HepG2 (cell line): ENCODE data around the gene TMC4. TPM values are rescaled to one million over a fixed set of nuclear protein-coding genes. Genes with fewer than 3 reads are reported as not detected.

ENCODE experiments used
- MAFG ChIP-seq: sonication (generic); formaldehyde crosslinking; IDR thresholded peaks from 2 replicates; pipeline ENCODE4 v1.5.1; 2020; ENCODE audit warnings: mild to moderate bottlenecking, missing genetic modification reagents
- PAXIP1 ChIP-seq: sonication (generic); formaldehyde crosslinking; conservative IDR thresholded peaks from 2 replicates; pipeline ENCODE4 v1.4.0; 2020; ENCODE audit warnings: mild to moderate bottlenecking, missing genetic modification reagents, moderate library complexity
- REL ChIP-seq: sonication (generic); formaldehyde crosslinking; conservative IDR thresholded peaks from 2 replicates; pipeline ENCODE4 v1.8.0; 2022; ENCODE audit warnings: mild to moderate bottlenecking, missing genetic modification reagents, moderate library complexity
- RXRA ChIP-seq: sonication (generic); formaldehyde crosslinking; IDR thresholded peaks from 2 replicates; pipeline ENCODE4 v1.5.1; 2020; ENCODE audit warnings: missing genetic modification reagents
- SPEN ChIP-seq: sonication (generic); formaldehyde crosslinking; IDR thresholded peaks from 2 replicates; pipeline ENCODE4 v1.5.1; 2020; ENCODE audit warnings: low read depth, mild to moderate bottlenecking, missing genetic modification reagents
- SRSF1 ChIP-seq: fragments of 200-400 bp; formaldehyde crosslinking; optimal IDR thresholded peaks from 2 replicates; pipeline ENCODE3; 2017; ENCODE audit warnings: mild to moderate bottlenecking, low read depth, low read length, moderate library complexity
- THAP11 ChIP-seq: IDR thresholded peaks from 2 replicates; pipeline ENCODE4 v1.6.1; 2016; ENCODE audit warnings: missing biosample characterization, missing genetic modification reagents
- THAP7 ChIP-seq: sonication (generic); formaldehyde crosslinking; IDR thresholded peaks from 2 replicates; pipeline ENCODE4 v1.8.1; 2023; ENCODE audit warnings: mild to moderate bottlenecking, missing genetic modification reagents
- TSC22D2 ChIP-seq: sonication (generic); formaldehyde crosslinking; IDR thresholded peaks from 2 replicates; pipeline ENCODE4 v1.5.1; 2020; ENCODE audit warnings: missing genetic modification reagents, mild to moderate bottlenecking, borderline replicate concordance
- XRCC5 ChIP-seq: fragments of 200-400 bp; formaldehyde crosslinking; optimal IDR thresholded peaks from 2 replicates; pipeline ENCODE3; 2017; ENCODE audit warnings: mild to moderate bottlenecking, low read length
- ZFX ChIP-seq: sonication (generic); formaldehyde crosslinking; IDR thresholded peaks from 2 replicates; pipeline ENCODE4 v1.4.0; 2020; ENCODE audit warnings: mild to moderate bottlenecking, low read depth, missing genetic modification reagents, moderate library complexity
- ZNF143 ChIP-seq: sonication (generic); formaldehyde crosslinking; IDR thresholded peaks from 2 replicates; pipeline ENCODE4 v1.4.0; 2020; ENCODE audit warnings: missing genetic modification reagents
- ZNF263 ChIP-seq: sonication (generic); formaldehyde crosslinking; IDR thresholded peaks from 2 replicates; pipeline ENCODE4 v1.4.0; 2020; ENCODE audit warnings: missing genetic modification reagents
- ZNF350 ChIP-seq: sonication (generic); formaldehyde crosslinking; IDR thresholded peaks from 2 replicates; pipeline ENCODE4 v1.4.0; 2020; ENCODE audit warnings: mild to moderate bottlenecking, low read depth, missing genetic modification reagents, borderline replicate concordance
- ZNF510 ChIP-seq: sonication (generic); formaldehyde crosslinking; IDR thresholded peaks from 2 replicates; pipeline ENCODE4 v1.4.0; 2020; ENCODE audit warnings: low read depth, mild to moderate bottlenecking, missing genetic modification reagents
- ZNF564 ChIP-seq: sonication (generic); formaldehyde crosslinking; IDR thresholded peaks from 2 replicates; pipeline ENCODE4 v1.8.1; 2023; ENCODE audit warnings: mild to moderate bottlenecking, missing genetic modification reagents
- ZNF605 ChIP-seq: sonication (generic); formaldehyde crosslinking; IDR thresholded peaks from 2 replicates; pipeline ENCODE4 v1.8.0; 2022; ENCODE audit warnings: mild to moderate bottlenecking, missing genetic modification reagents
- ZNF878 ChIP-seq: sonication (generic); formaldehyde crosslinking; IDR thresholded peaks from 2 replicates; pipeline ENCODE4 v1.8.1; 2023; ENCODE audit warnings: mild to moderate bottlenecking, missing genetic modification reagents, moderate library complexity
- ZSCAN20 ChIP-seq: sonication (generic); formaldehyde crosslinking; IDR thresholded peaks from 2 replicates; pipeline ENCODE4 v1.4.0; 2020; ENCODE audit warnings: missing genetic modification reagents, mild to moderate bottlenecking, borderline replicate concordance
- polyA plus RNA-seq, 8 experiments: library from polyadenylated mRNA; depleted of rRNA in 3 of 8; stranded (reverse) in 7 of 8; unstranded in 1 of 8; fragments of >200 nt; fragmentation: Illumina TruSeq in 4 of 8; extraction: Trizol in 4 of 8; gene quantifications; 2 replicates each; pipeline versions ENCODE4 v1.2.1 to v1.2.3, GENCODE V29; 2011 to 2016; ENCODE audit warnings: low read depth in 4 of 8, missing spikeins in 1 of 8, mixed read lengths in 1 of 8; ENCODE audit not compliant: insufficient read depth in 1 of 8
- total RNA-seq, 5 experiments: library from RNA; depleted of rRNA; stranded (reverse); fragments of >200 nt; fragmentation: Illumina TruSeq; extraction: Trizol; gene quantifications; 2 replicates each; pipeline ENCODE4 v1.2.3, GENCODE V29; 2016; ENCODE audit warnings: low read depth in 1 of 5
- TF ChIP-seq, protein P1 (sequence below): sonication (generic); formaldehyde crosslinking; IDR thresholded peaks from 2 replicates; pipeline ENCODE4 v1.5.1; 2020; ENCODE audit warnings: missing genetic modification reagents, mild to moderate bottlenecking, borderline replicate concordance
- TF ChIP-seq, protein P2 (sequence below): sonication (generic); formaldehyde crosslinking; IDR thresholded peaks from 2 replicates; pipeline ENCODE4 v1.8.1; 2023; ENCODE audit warnings: mild to moderate bottlenecking, moderate library complexity, missing genetic modification reagents

TMC4 gene
- total and polyA plus RNA-seq, 2 of the 13 experiments (the other 11 are each of a cell fraction or from before 2014, with no cell fraction given), result 0.13 to 0.24 TPM

GRCh38 chr19:54190503-54191010, 17.6 kb upstream of the TMC4 start (continued):
- TF ChIP-seq XRCC5 (peak; percentile 16), ZNF143 (CRISPR knock-in tag) (peak; percentile 81), PAXIP1 (CRISPR knock-in tag) (peak; percentile 8; the same call in 1 of the 2 replicates), ZNF605 (CRISPR knock-in tag) (peak; percentile 56; the same call in 1 of the 2 replicates), REL (0 out of 2 replicates have a peak, but pooled peaks have one; percentile 36), TSC22D2 (CRISPR knock-in tag) (no peak), RXRA (CRISPR knock-in tag) (0 out of 2 replicates have a peak, but pooled peaks have one; percentile 3), ZNF350 (0 out of 2 replicates have a peak, but pooled peaks have one; percentile 18), ZNF878 (CRISPR knock-in tag) (no peak; the same call in 1 of the 2 replicates), ZNF263 (CRISPR knock-in tag) (no peak), THAP11 (CRISPR knock-in tag) (peak; percentile 54), MAFG (CRISPR knock-in tag) (no peak), ZSCAN20 (CRISPR knock-in tag) (no peak), ZNF510 (CRISPR knock-in tag) (0 out of 2 replicates have a peak, but pooled peaks have one; percentile 73), SPEN (CRISPR knock-in tag) (peak; percentile 53; the same call in 1 of the 2 replicates), SRSF1 (no peak), THAP7 (CRISPR knock-in tag) (no peak), ZFX (CRISPR knock-in tag) (no peak), ZNF564 (CRISPR knock-in tag) (peak; percentile 62; the same call in 1 of the 2 replicates)
- TF ChIP-seq, protein P1, sequence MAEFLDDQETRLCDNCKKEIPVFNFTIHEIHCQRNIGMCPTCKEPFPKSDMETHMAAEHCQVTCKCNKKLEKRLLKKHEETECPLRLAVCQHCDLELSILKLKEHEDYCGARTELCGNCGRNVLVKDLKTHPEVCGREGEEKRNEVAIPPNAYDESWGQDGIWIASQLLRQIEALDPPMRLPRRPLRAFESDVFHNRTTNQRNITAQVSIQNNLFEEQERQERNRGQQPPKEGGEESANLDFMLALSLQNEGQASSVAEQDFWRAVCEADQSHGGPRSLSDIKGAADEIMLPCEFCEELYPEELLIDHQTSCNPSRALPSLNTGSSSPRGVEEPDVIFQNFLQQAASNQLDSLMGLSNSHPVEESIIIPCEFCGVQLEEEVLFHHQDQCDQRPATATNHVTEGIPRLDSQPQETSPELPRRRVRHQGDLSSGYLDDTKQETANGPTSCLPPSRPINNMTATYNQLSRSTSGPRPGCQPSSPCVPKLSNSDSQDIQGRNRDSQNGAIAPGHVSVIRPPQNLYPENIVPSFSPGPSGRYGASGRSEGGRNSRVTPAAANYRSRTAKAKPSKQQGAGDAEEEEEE (CRISPR knock-in tag), result no peak
- TF ChIP-seq, protein P2, sequence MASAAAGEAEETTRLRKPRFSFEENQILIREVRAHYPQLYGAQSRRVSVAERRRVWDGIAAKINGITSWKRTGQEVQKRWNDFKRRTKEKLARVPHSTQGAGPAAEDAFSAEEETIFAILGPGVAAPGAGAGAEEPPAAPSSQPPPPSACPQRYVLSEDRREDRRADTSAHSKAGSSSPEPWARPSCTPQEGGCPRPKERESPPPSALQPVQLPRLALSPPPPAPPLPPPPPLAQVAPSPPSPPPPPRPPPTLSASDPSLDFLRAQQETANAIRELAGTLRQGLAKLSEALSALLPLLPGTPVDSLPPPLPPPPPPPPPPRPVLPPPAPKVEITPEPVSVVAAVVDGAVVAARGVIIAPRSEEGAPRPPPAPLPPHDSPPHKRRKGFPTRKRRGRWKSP, result 0 out of 2 replicates have a peak, but pooled peaks have one; percentile 53
